H54 (cell line): ENCODE data around the gene STAB2.

Source experiments
- DNase-seq: peaks from one replicate; pipeline ENCODE4 v3.0.0; 2011; ENCODE audit warnings: low spot score, mixed read lengths; ENCODE audit not compliant: insufficient read length
- FAIRE-seq: peaks from 3 replicates; lab custom pipeline; 2011; peaks lifted over from hg19 to GRCh38; lab: Jason Lieb, UNC
- POLR2A ChIP-seq: IDR thresholded peaks from 2 replicates; pipeline ENCODE4 v1.6.1; 2011; ENCODE audit warnings: low read depth, mild to moderate bottlenecking, low read length

The STAB2 gene

GRCh38 chr12:103620395-103620794 lies 33.3 kb downstream of the STAB2 start:
- TF ChIP-seq POLR2A = no peak
- no peak for DNase-seq
- FAIRE-seq = no peak

- DNase-seq = no peak
- TF ChIP-seq POLR2A = no peak
- no peak for FAIRE-seq
These were observed 36.6 kb downstream of the STAB2 start for GRCh38 chr12:103623716-103624115.

GRCh38 chr12:103626498-103626897 lies 39.4 kb downstream of the STAB2 start:
- peak; percentile 30 for FAIRE-seq
- DNase-seq = peak; percentile 19
- no peak for TF ChIP-seq POLR2A

DNA sequence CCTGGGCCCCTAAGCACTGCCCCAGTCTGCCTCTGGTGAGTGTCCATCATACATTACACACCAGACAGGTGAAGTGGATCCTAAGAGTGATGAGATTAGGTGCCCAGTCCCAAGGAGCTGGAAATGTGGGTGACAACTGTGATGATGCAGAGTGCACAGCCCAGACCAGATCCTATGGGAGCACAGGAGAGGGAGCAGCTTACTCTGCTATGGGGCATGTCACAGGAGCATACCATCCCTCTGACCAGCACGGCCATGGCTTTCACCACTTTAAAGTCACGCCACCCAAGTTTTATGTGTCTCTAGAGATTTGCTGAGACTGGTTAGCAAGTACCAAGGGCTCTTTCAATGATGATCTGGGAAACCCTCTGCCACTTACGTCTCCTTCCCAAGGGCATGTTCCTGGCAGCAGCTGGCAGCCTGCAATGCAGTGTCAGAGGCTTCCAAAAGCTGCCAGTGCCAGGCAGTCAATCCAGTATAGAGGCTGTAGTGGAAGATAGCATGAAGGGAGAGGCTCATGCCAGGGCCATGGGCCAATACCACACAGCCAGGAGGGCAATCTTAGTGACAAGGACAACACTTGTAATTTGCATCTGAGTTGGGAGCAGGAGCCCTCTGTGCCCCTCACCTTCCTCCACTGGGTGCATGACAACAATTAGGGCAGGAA lies 40.2 kb downstream of the STAB2 start:
- no peak for TF ChIP-seq POLR2A
- FAIRE-seq = no peak
- DNase-seq = no peak

DNA sequence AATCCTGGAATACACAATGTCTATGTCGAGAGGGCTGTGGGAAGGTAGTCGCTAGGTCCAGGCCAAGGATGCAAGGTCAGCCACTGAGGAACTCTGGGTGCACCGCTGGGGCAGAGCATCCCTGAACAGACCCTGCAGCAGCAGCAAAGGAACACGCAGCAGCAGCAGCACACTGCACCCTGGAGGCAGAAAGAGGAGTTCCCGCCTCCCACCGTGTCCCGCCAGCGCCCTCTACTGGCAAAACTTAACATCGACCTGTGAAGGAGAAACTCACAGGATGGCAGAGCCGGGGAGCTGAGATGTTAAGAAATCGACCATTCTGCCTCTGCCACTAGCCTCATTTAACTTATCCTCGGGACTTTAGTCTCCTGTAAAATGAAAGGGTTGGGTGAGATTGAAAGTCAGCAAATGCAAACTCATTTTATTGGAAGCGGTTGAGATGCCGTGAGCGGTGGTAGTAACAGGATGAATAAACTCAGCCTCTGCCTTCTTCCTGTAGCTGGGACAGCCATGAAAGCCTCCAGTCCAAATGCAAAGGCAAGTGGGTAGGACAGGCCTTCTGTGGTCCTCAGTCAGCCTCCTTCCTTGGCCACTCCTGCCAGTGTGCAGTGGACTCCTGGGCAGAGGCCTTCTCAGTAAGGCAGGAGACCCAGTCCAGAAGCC lies 45.6 kb downstream of the STAB2 start:
- DNase-seq = peak; percentile 79
- TF ChIP-seq POLR2A = no peak
- peak; percentile 89 for FAIRE-seq

GRCh38 chr12:103634732-103635131 lies 47.7 kb downstream of the STAB2 start:
- no peak for TF ChIP-seq POLR2A
- DNase-seq (no peak), FAIRE-seq (no peak)

- no peak for TF ChIP-seq POLR2A
- DNase-seq (no peak), FAIRE-seq (no peak)
These were observed 48.3 kb downstream of the STAB2 start for GRCh38 chr12:103635419-103635818.

DNA sequence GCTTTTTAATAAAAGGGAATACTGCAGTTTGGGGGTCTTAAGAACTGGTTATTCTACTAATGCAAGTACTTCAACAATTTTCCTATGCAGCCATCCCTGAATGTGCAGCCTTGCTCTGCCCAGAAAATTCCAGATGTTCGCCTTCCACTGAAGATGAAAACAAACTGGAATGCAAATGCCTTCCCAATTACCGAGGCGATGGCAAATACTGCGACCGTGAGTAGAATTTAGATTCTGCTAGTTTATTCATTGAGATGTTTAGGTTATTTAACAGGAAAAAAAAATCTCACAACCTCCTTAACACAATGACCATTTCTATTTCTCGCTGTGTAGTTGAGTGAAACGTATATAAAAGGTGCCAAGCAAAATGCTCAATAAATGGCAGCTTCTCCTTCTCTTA lies 49.9 kb downstream of the STAB2 start:
- DNase-seq = no peak
- FAIRE-seq = no peak
- no peak for TF ChIP-seq POLR2A

DNA sequence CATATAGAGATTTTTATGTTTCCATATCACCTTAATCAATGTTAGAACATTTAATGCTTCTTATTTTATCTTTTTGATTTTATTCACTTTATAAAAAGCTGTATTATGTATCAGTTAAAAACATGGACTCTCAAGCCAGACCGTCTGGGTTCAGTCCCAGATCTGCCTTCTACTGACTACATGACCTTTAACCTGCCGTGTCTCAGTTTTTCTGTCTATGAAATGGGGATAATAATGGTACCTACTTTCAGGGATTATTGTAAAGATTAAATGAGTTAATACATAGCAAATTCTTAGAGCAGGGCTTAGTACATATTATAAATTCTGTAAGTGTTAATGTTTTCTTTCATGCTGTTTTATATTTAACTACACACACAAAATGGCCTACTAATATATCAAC lies 50.4 kb downstream of the STAB2 start:
- no peak for TF ChIP-seq POLR2A
- DNase-seq = no peak
- no peak for FAIRE-seq

GRCh38 chr12:103639983-103640382 lies 52.9 kb downstream of the STAB2 start:
- no peak for DNase-seq
- TF ChIP-seq POLR2A = no peak
- FAIRE-seq = no peak

- DNase-seq = no peak
- no peak for TF ChIP-seq POLR2A
- no peak for FAIRE-seq
These were observed 53.3 kb downstream of the STAB2 start for GRCh38 chr12:103640410-103640809.

GRCh38 chr12:103640831-103641230 lies 53.8 kb downstream of the STAB2 start:
- DNase-seq (no peak), FAIRE-seq (no peak)
- no peak for TF ChIP-seq POLR2A

- FAIRE-seq = no peak
- no peak for TF ChIP-seq POLR2A
- no peak for DNase-seq
These were observed 55.3 kb downstream of the STAB2 start for GRCh38 chr12:103642240-103642864.

DNA sequence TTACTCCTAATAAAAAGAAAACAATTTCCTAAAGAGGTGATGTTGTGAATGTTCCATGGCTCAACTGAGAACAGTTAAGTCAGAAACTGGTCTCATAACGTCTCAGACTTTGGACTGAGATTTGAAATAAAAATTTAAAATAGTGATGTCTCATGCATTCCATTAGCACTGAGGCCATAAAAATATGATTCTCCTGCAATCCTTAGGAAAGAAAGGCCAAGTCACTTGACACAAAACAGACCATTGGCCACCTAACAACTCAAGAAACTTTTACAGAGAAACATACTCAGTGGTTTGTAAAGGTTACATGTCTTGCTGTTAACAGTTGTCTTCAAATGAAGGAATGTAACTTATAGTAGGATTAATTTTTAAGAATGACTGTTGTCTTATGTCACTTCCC lies 58.1 kb downstream of the STAB2 start:
- FAIRE-seq = no peak
- DNase-seq = no peak

More for the DNA sequence above, 58.1 kb downstream of the STAB2 start:
- no peak for TF ChIP-seq POLR2A
